GM21717 (cell line): ENCODE measurements around the gene ESAM.

Experiments used
- ATAC-seq: cut with Tn5 transposase; IDR thresholded peaks from one replicate; pipeline ENCODE4 v1.9.1; 2021; ENCODE audit warnings: mild to moderate bottlenecking, moderate library complexity; ENCODE audit not compliant: unreplicated experiment

ESAM gene

DNA sequence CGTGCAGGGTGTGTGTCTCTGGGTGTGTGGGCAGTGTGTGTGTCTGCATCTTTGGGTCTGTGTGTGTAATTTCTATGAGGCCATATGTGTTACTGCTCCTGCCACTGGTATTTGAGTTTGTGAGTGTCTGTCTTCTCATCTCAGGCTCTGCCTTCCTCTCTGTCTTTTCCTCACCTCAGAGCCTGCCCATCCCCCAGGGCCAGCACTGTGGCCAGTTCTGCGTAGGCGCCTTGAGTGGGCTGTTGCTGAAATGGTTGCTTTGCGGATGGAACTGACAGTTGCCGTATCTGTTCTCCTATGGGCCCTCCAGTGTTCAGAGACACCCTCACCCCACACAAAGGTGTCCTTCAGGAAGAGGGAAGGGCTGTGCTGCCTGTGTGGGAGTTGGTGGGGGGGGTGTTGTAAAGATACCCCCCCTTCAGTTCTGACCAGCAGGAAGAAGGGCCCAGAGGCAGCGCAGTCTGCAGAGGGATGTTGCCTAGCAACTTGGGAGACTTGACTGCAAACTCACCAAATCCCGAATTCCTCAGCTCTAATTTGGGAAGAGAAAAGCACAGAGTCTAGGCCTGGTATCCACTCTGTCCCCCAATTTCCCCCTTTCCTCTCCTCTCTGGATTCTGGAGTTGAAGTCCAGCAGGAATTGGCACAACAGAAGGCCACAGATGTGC is 24.3 kb downstream of the ESAM start:
- ATAC-seq = no peak

- no peak for ATAC-seq
Measured at GRCh38 chr11:124736736-124737135, 25.4 kb downstream of the ESAM start.

- no peak for ATAC-seq
Measured at GRCh38 chr11:124732230-124732629, 29.9 kb downstream of the ESAM start.

GRCh38 chr11:124729571-124729970 is 32.5 kb downstream of the ESAM start:
- no peak for ATAC-seq

- ATAC-seq = no peak
Measured at GRCh38 chr11:124728134-124728533, 34.0 kb downstream of the ESAM start.

GRCh38 chr11:124727474-124727873 is 34.6 kb downstream of the ESAM start:
- ATAC-seq = no peak

DNA sequence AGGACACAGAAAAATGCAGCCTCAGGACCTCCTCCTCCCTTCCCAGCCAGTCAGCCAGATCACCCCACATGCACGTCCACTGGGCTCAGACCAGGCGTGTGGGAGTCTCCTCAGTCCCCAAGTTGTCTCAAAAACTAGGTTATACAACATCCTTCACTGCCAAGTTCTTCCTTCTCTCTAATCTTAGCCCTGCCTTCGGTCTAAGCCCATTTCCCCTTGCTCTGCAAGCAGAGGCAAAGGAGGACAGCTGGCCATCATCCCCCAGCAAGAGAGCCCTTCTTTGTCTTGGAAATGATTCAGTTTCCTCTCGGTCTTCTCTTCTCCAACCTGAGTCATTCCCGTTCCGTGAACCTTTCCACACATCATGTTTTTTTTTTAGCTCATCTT is 36.4 kb downstream of the ESAM start:
- no peak for ATAC-seq

- peak; percentile 84 for ATAC-seq
Measured at GRCh38 chr11:124724979-124725718, 36.9 kb downstream of the ESAM start.

DNA sequence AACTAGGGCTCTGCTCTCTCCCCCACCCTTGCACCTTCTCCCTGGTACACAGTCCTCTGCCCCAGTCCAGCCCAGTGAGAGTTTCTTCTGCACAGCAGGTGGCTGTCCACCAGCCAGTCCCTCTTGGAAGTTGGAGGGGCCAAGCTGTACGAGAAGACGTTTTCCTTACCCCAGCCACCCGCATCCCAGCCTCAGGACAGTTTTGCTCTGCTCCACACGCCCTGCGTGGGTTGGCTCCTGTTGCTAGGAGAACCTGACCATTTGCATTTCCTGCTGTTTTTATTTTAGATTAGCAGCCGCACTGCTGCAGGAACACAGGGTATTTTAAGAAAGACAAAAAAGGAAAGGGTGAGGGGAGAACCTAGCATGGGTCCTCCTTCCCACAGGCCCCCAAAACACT is 39.9 kb downstream of the ESAM start:
- no peak for ATAC-seq

DNA sequence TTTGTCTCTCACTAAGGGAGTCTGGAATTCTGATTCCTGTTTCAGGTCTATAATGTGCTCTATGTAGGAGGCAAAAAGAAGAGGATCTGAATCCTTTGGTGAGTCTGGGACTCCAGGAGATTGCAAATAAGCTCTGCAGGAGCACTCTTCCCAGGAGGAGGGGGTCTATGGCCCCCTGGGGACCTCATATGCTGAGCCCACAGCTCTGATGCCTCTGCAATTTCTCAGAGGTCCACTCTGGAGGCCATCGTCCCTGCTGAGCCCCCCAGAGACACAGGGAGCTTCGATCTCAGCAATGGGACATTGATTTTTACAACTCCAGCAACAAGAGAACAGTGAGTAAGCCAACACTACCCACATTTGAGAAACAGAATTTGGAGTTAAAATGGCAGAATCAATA is 42.6 kb downstream of the ESAM start:
- no peak for ATAC-seq

- ATAC-seq = no peak
Measured at GRCh38 chr11:124718801-124719200, 43.3 kb downstream of the ESAM start.

DNA sequence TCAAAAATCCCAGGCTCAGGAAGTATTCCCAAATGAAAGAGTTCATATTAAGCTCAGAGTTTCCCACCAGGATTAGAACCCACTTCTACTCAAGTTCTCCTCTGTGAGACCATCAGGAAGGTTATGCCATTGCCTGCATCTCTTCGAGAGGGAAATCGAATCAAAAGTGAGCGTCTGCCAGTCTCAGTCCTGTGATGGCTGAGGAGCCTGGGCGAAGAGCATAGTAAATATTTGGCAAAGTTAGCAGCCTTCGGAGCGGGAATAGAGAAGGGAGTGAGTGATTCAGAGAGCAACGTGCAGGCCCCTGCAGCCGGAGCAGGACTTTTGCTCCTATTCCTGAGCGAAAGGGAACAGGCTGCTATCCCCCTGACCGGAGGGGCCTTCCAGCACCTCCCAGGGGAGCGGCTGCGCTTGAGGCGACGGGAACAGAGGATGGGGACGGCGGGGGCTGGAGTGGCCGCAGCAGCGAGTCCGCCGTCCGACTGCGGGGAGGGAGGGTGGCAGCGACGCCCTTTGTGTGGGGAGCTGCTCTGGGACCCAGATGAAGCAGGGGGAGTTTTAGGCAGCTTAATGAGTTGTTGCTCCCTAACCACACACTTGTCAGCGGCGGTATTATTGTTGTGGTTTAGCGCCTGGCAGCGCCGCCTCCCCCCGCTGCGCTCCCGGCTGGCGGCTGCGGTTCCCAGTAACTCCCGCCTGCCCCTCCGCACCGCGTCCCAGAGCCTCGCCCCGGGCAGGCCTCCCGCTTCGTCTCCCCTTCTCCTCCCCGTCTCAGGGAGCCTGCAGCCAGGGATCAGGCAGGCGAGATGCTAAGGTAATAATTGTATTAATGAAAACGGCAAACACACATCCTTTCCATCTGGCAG is 44.1 kb downstream of the ESAM start:
- ATAC-seq = no peak

GRCh38 chr11:124717421-124717785 is 44.7 kb downstream of the ESAM start:
- ATAC-seq = no peak

- ATAC-seq = no peak
Measured at GRCh38 chr11:124716591-124716990, 45.5 kb downstream of the ESAM start.

GRCh38 chr11:124712392-124712791 is 49.7 kb downstream of the ESAM start:
- no peak for ATAC-seq

GRCh38 chr11:124707829-124708228 is 54.3 kb downstream of the ESAM start:
- no peak for ATAC-seq
